OCI-M2 (cell line): Measurements from ENCODE around the gene RIOK2.
"Not testable (repeated sequence)": the region's sequence is repeated elsewhere in the genome, so short reads cannot be mapped to it uniquely, and the experiment has no call there.

Experiments
- DNase-seq: peaks from one replicate; lab custom pipeline; 2025; ENCODE audit not compliant: unreplicated experiment; lab: John Stamatoyannopoulos, UW

RIOK2 gene

GRCh38 chr5:97183100-97183929 lies at the start of gene RIOK2:
TSS of gene RIOK2 (minus strand) at chr5:97183247. CDS start at chr5:97183191, 56 bp downstream.
- peak; percentile 87 for DNase-seq

GRCh38 chr5:97231025-97231636 lies 48.1 kb upstream of the RIOK2 start:
- no peak for DNase-seq

- no peak for DNase-seq
These were observed 46.7 kb upstream of the RIOK2 start for GRCh38 chr5:97229688-97230285.

DNA sequence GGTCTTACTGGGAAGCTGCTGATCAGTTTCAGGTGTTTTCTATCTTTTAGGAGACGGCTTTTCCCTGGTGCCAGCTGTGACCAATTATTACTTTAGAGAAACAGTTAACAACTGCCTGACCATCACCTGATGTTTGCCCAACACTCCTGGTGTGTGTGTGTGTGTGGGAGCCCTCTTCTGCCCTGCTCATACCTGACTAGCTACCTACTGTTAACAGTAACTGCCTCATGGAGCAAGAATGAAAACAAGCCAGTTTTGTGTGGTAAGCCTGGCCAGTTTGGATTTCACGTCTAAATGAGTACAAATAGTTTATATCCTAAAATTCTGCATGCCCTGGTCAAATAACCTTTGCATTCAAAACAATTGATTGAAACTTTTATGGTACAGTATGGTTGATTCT lies 46.1 kb upstream of the RIOK2 start:
- DNase-seq: no peak

- DNase-seq: no peak
These were observed 42.2 kb upstream of the RIOK2 start for GRCh38 chr5:97225222-97225621.

GRCh38 chr5:97224112-97224750 lies 41.2 kb upstream of the RIOK2 start:
- no peak for DNase-seq

- no peak for DNase-seq
These were observed 40.5 kb upstream of the RIOK2 start for GRCh38 chr5:97223596-97223995.

- DNase-seq: no peak
These were observed 26.3 kb upstream of the RIOK2 start for GRCh38 chr5:97209343-97209742.

DNA sequence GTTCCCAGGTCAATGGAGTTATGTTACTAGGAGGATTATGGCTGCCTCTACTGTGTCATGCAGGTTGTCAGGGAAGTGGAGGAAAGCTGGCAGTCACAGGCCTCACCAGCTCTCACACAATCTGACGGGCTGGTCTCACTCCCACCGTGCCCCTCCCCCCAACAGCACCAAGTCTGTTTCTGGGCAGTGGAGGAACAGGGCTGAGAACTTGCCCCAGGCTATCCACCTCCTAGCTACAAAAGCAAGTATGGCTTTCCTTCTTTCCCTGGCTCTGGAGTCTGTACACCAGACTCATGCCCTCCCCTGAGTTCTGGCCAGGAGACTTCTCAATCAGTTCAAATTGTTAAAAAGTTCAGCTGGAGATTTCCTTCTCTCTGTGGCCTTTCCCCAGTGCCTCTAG lies 25.7 kb upstream of the RIOK2 start:
- no peak for DNase-seq

- DNase-seq: no peak
These were observed 25.2 kb upstream of the RIOK2 start for GRCh38 chr5:97208184-97208713.

DNA sequence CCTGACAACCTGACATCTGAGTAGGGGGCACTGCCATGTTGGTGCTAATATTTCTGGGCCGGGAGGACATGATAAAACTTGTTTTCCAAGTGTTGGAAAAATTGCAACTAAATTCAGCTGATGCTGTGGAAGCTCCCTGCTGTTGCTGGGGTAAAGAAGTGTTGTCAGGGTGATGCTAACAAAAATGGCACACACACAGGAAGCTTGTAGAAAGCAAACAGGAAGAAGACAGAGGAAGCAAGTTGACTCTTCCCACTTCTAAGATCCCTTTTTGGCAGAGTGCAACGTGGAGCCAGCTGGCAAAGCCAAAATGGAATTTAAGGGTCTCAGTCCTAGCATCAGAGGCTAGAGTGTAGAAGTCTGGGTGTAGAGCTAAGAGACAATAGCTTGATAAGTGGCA lies 11.3 kb upstream of the RIOK2 start:
- DNase-seq: no peak

- DNase-seq: no peak
These were observed 10.3 kb upstream of the RIOK2 start for GRCh38 chr5:97193355-97193688.

DNA sequence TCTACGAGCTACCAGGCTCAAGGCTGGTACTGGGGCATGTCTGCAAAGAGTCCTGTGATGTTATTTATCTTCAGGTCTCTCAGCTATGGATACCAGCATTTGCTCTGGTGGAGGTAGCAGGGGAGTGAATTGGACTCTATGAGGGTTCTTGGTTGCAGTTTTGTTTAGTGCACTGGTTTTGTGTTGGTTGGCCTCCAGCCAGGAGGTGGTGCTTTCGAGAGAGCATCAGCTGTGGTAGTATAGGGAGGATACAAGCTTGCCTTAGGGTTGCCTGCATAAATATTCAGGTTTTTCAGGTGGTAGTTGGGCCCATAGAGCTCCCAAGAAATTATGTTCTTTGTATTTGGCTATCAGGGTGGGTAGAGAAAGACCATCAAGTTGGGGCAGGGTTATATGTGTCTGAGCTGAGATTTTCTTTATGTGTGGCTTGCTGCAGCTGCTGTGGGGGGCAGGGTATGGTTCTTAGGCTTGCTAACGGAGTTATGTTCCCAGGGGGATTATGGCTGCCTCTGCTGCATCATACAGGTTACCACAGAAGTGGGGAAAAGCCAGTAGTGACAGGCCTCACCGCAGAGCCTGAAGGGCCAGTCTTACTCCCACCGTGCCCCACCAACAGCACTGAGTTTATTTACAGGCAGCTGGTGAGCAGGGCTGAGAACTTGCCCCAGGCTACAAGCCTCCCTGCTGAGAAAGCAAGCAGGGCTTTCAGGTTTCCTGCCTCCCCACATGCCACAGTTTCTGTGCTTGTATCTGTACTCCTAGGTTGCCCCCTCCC lies 9.7 kb upstream of the RIOK2 start:
- no peak for DNase-seq

GRCh38 chr5:97191893-97192292 lies 8.8 kb upstream of the RIOK2 start:
- DNase-seq: no peak

DNA sequence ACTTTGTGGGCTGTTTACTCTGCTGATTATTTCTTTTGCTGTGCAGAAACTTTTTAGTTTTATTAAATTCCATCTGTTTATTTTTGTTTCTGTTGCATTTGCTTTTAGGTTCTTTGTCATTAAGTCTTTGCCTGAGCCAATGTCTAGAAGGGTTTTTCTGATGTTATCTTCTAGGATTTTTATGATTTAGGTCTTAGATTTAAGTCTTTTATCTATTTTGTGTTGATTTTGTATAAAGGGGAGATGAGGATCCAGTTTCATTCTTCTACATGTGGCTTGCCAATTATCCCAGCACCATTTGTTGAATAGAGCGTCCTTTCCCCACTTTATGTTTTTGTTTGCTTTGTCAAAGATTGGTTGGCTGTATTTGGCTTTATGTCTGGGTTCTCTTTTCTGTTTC lies 6.5 kb upstream of the RIOK2 start:
- DNase-seq: not testable (repeated sequence)

GRCh38 chr5:97183930-97184213 lies 825 bp upstream of the RIOK2 start:
- DNase-seq: no peak

- no peak for DNase-seq
These were observed 412 bp downstream of the RIOK2 start for GRCh38 chr5:97182571-97183099.

DNA sequence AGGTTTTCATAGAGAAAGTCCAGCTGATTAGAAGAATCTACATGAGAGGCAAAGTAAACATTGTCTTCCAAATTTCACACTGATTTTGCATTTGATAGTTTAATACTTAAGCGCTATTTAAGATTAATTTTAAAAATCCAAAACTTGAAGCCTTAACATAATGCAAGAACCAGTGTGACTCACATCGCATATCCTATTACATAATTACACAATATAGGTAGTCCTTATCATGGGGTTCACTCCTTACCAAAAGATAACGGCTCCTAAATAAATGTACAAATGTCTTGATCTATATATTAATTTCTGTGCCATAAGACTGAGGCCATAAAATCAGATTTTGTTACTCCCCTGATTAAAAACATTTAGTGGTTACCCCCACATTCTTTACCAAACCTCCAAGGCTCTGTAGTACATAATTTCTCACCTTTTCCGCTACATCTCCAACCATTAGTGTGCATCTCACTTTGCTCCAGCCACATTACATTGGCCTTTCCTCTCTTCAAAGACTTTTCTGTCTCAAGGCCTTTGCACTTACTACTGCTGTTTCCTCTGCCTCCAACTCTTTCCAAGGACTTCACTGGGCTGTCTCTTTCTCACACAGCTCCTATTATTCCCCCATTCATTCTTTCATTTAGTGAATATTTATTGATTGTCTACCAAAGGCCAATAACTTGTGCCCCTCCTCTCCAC lies 1.0 kb downstream of the RIOK2 start:
- DNase-seq: no peak

DNA sequence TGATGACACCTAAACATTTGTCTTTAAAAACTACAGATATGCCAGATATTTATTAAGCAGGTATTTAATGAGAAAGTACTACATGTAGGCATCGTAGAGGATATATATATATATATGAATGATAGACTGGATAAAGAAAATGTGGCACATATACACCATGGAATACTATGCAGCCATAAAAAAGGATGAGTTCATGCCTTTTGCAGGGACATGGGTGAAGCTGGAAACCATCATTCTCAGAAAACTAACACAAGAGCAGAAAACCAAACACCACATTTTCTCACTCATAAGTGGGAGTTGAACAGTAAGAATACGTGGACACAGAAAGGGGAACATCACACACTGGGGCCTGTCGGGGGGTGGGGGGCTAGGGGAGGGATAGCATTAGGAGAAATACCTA lies 3.6 kb downstream of the RIOK2 start:
- DNase-seq: not testable (repeated sequence)

- DNase-seq: no peak
These were observed 10.8 kb downstream of the RIOK2 start for GRCh38 chr5:97172227-97172626.
